ENCODE data around the gene CES2.

DNA sequence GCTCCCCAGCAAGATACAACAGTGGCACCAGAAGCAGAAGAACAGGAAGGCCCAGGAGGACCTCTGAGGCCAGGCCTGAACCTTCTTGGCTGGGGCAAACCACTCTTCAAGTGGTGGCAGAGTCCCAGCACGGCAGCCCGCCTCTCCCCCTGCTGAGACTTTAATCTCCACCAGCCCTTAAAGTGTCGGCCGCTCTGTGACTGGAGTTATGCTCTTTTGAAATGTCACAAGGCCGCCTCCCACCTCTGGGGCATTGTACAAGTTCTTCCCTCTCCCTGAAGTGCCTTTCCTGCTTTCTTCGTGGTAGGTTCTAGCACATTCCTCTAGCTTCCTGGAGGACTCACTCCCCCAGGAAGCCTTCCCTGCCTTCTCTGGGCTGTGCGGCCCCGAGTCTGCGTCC, 37.7 kb downstream of the CES2 start:
- TF ChIP-seq POLR2A (IDR thresholded peaks at IDR 0.05; ENCODE audit: low read length) (no peak), GATA1 (IDR thresholded peaks at IDR 0.05; ENCODE audit: low read depth, low read length) (no peak)

Measured in erythroblast (primary cell).